Suprapubic skin (tissue), 4 donors: ENCODE measurements around the gene DUOXA1. TPM values are rescaled to one million over a fixed set of nuclear protein-coding genes. Genes with fewer than 3 reads are reported as not detected.
A peak's percentile ranks its signal among the peaks of the same experiment; 100 is the strongest.

Experiments used
- DNase-seq, 2 donors: peaks; one replicate each; pipeline ENCODE4 v3.0.0-alpha.2; 2019; ENCODE audit warnings: low spot score in 2 of 2
- H3K27ac ChIP-seq: fragments of 200-600 bp; sonication (generic); one replicate; pipeline ENCODE4 v1.5.1; 2019
- H3K27me3 ChIP-seq: fragments of 200-600 bp; sonication (generic); one replicate; pipeline ENCODE4 v1.5.1; 2019
- H3K36me3 ChIP-seq: fragments of 200-600 bp; sonication (generic); one replicate; pipeline ENCODE4 v1.5.1; 2019
- H3K4me1 ChIP-seq: fragments of 200-600 bp; sonication (generic); one replicate; pipeline ENCODE4 v1.5.1; 2019
- H3K4me3 ChIP-seq: fragments of 200-600 bp; sonication (generic); one replicate; pipeline ENCODE4 v1.5.1; 2019; ENCODE audit warnings: mild to moderate bottlenecking
- H3K9me3 ChIP-seq: fragments of 200-600 bp; sonication (generic); one replicate; pipeline ENCODE4 v1.5.1; 2019
- EP300 ChIP-seq: sonication (generic); formaldehyde crosslinking; IDR thresholded peaks from one replicate; pipeline ENCODE4 v1.6.1; 2017; ENCODE audit warnings: antibody characterized with exemption
- POLR2A ChIP-seq, 2 donors: fragments of 450-650 bp; IDR thresholded peaks; one replicate each; pipeline ENCODE4 v1.6.1; 2017; ENCODE audit warnings: antibody characterized with exemption in 2 of 2, mild to moderate bottlenecking in 2 of 2, moderate library complexity in 2 of 2
- POLR2AphosphoS5 ChIP-seq, 3 donors: sonication (generic); formaldehyde crosslinking; IDR thresholded peaks; one replicate each; pipeline ENCODE4 v1.6.1; 2017; ENCODE audit warnings: antibody characterized with exemption in 3 of 3
- WGBS: methylation state at CpG from one replicate; pipeline ENCODE4 v1.1.5; 2018; 5-methylcytosine and 5-hydroxymethylcytosine counted together
- total RNA-seq, 4 donors: library from RNA; depleted of rRNA; stranded (reverse); fragments of >200 nt; gene quantifications; one replicate each; pipeline ENCODE4 v1.1.0, GENCODE V29; 2016
- TF ChIP-seq, protein P1 (sequence below), 2 donors: fragments of 200-600 bp in 1 of 2; fragments of 450-650 bp in 1 of 2; sonication (generic) in 1 of 2; IDR thresholded peaks; one replicate each; pipeline ENCODE4 v1.5.1; 2016 to 2019; ENCODE audit warnings: antibody characterized with exemption in 2 of 2, mild to moderate bottlenecking in 1 of 2, moderate library complexity in 1 of 2

Gene DUOXA1
- total RNA-seq, 4 donors from 2014 or later = 65.6 to 178 (median 89.6) TPM

DNA sequence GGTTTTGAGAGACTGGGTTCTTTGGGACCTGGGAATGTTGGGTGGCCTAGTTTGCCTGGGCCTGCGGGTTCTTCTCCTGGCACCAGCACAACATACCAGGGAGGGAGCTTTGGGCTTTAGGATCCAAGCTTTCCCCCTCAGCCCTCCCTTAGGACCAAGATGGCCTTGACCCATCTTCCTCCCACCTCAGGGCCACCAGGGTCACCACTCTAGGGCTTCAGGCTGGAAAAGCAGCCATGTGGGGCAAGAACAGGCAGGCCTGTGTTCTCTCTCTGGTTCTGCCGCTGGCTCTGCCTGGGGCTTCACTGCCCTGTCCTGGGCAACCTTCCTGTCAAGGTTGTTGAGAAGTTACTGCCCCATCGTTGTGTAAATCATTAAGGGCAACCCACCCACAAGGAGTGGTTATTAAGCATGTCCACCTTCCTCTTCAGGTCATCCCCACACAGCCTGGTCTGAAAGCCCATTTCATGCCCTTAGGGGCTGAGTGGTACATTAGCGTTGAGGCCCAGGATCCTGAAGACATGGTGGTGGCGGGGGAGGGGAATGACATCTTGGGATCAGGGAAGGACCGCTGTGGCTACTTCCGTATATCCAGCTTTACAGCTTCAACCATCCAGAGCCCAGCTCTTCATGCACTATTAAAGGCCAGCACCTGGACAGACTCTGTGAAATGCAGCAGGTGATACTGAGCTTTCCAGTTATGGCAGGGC lies 767 bp upstream of the DUOXA1 start:
- peaks cover 45% of the 10 kb centered on the region for H3K4me1 ChIP-seq
- H3K4me3 ChIP-seq = peak overlapping the region; percentile 58
- peaks cover 27% of the 10 kb centered on the region for H3K27me3 ChIP-seq
- no peak for DNase-seq
- TF ChIP-seq POLR2AphosphoS5 (IDR thresholded peaks at IDR 0.05) (no peak), EP300 (no peak), POLR2A (IDR thresholded peaks at IDR 0.05) (no peak)
- TF ChIP-seq, protein P1, sequence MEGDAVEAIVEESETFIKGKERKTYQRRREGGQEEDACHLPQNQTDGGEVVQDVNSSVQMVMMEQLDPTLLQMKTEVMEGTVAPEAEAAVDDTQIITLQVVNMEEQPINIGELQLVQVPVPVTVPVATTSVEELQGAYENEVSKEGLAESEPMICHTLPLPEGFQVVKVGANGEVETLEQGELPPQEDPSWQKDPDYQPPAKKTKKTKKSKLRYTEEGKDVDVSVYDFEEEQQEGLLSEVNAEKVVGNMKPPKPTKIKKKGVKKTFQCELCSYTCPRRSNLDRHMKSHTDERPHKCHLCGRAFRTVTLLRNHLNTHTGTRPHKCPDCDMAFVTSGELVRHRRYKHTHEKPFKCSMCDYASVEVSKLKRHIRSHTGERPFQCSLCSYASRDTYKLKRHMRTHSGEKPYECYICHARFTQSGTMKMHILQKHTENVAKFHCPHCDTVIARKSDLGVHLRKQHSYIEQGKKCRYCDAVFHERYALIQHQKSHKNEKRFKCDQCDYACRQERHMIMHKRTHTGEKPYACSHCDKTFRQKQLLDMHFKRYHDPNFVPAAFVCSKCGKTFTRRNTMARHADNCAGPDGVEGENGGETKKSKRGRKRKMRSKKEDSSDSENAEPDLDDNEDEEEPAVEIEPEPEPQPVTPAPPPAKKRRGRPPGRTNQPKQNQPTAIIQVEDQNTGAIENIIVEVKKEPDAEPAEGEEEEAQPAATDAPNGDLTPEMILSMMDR (IDR thresholded peaks at IDR 0.05) = no peak
- H3K36me3 ChIP-seq = no peaks in the 10 kb centered on the region
- no peaks in the 10 kb centered on the region for H3K9me3 ChIP-seq
- WGBS = 57% methylated on average over 4 of the region's 7 CpGs
- H3K27ac ChIP-seq = peak overlapping the region; percentile 72

GRCh38 chr15:45128971-45129639 lies 574 bp downstream of the DUOXA1 start:
- Histone ChIP-seq H3K27ac (peak overlapping the region; percentile 72), H3K9me3 (no peaks in the 10 kb centered on the region), H3K4me1 (peaks cover 33% of the 10 kb centered on the region), H3K36me3 (no peaks in the 10 kb centered on the region), H3K4me3 (peak overlapping the region; percentile 58), H3K27me3 (peaks cover 15% of the 10 kb centered on the region)
- no peak for TF ChIP-seq POLR2A (IDR thresholded peaks at IDR 0.05)
- TF ChIP-seq EP300 = no peak
- TF ChIP-seq, protein P1 (IDR thresholded peaks at IDR 0.05) = no peak
- no peak for TF ChIP-seq POLR2AphosphoS5 (IDR thresholded peaks at IDR 0.05)
- 7% methylated on average over 30 of the region's 47 CpGs for WGBS
- DNase-seq = no peak

DNA sequence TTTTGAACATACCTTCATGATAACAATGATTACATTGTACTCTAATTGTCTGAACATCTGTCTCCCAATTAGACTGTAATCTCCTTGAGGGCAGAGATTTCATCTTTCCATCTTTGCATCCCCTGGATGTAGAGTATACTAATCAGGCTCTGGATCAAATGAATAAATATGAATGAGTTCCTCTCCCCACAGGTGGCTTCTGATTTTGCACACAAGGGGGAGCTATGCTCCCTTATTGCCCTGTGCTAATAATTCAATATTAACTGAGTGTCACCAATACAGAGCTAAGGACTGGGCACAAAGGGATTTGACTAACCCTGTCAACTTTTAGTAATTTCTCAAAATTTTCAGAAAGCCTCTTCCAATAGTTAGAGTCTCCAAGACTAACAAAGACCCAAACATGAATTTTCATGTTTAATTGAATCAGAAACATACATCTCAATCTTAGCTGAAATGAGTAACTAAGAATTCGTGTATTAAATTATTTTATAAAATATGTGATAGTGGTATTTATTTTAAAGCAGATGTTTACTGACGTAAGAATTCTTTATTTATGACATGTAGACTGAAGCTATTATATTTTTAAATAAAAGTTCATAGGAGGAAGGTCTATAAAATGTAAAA lies 3.0 kb downstream of the DUOXA1 start:
- 85% methylated on average over 2 of the region's 2 CpGs for WGBS
- no peak for TF ChIP-seq POLR2A (IDR thresholded peaks at IDR 0.05)
- TF ChIP-seq, protein P1 (IDR thresholded peaks at IDR 0.05) = peak; percentile 42 to 65
- Histone ChIP-seq H3K36me3 (no peaks in the 10 kb centered on the region), H3K4me3 (no peak overlapping the region), H3K4me1 (peaks cover 23% of the 10 kb centered on the region), H3K27ac (no peak overlapping the region), H3K27me3 (peaks cover 8% of the 10 kb centered on the region), H3K9me3 (no peaks in the 10 kb centered on the region)
- no peak for DNase-seq

- TF ChIP-seq, protein P1 (IDR thresholded peaks at IDR 0.05) = no peak
- TF ChIP-seq POLR2AphosphoS5 (IDR thresholded peaks at IDR 0.05) (no peak), POLR2A (IDR thresholded peaks at IDR 0.05) (no peak), EP300 (no peak)
- no peak for DNase-seq
- no peak overlapping the region for H3K4me3 ChIP-seq
- peaks cover 7% of the 10 kb centered on the region for H3K27me3 ChIP-seq
- no peak overlapping the region for H3K27ac ChIP-seq
- H3K9me3 ChIP-seq = no peaks in the 10 kb centered on the region
- no peaks in the 10 kb centered on the region for H3K36me3 ChIP-seq
- H3K4me1 ChIP-seq = no peaks in the 10 kb centered on the region
Measured at GRCh38 chr15:45123397-45123796, 6.3 kb downstream of the DUOXA1 start.

DNA sequence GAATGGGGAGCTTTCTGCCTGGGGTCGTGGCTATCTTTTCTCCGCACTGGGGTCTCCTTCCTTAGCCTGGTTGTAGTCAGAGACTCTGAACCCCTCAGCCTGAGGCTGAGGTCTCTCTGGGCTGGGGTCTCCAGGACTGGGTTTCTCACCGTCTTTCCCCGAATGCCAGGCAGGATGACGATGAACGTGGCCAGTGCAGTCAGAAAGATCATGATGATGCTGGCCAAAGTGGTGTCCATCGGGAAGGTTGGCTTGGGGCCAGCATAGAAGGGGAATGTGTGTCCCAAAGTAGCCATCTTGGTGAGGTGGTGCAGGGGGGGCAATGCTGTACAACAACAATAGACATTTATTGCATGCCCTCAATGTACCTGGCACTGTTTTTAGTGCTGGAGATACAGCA lies 7.0 kb downstream of the DUOXA1 start:
- no peaks in the 10 kb centered on the region for H3K36me3 ChIP-seq
- no peaks in the 10 kb centered on the region for H3K9me3 ChIP-seq
- WGBS = 86% methylated on average over 6 of the region's 7 CpGs
- no peak overlapping the region for H3K27ac ChIP-seq
- no peak overlapping the region for H3K4me3 ChIP-seq
- no peak for TF ChIP-seq EP300
- no peak for TF ChIP-seq POLR2AphosphoS5 (IDR thresholded peaks at IDR 0.05)
- TF ChIP-seq POLR2A (IDR thresholded peaks at IDR 0.05) = no peak
- TF ChIP-seq, protein P1 (IDR thresholded peaks at IDR 0.05) = no peak
- H3K27me3 ChIP-seq = peaks cover 8% of the 10 kb centered on the region
- DNase-seq = no peak
- peaks cover 4% of the 10 kb centered on the region for H3K4me1 ChIP-seq
